Panc1 (cell line): ENCODE data around the gene PAFAH1B2.
"Not testable (repeated sequence)": the region's sequence is repeated elsewhere in the genome, so short reads cannot be mapped to it uniquely, and the experiment has no call there.

Source experiments
- POLR2AphosphoS5 ChIP-seq: IDR thresholded peaks from 2 replicates; pipeline ENCODE4 v1.6.1; 2012; ENCODE audit warnings: mild to moderate bottlenecking, low read depth, low read length, moderate library complexity
- SIN3A ChIP-seq: IDR thresholded peaks from 2 replicates; pipeline ENCODE4 v1.6.1; 2012; ENCODE audit warnings: low read depth, mild to moderate bottlenecking, low read length, moderate library complexity, borderline replicate concordance; ENCODE audit not compliant: insufficient read depth
- TCF7L2 ChIP-seq: IDR thresholded peaks from 2 replicates; pipeline ENCODE4 v1.6.1; 2011; ENCODE audit warnings: mild to moderate bottlenecking, low read depth, low read length, inconsistent platforms
- TF ChIP-seq, protein P1 (sequence below): fragments of 450-650 bp; IDR thresholded peaks from 2 replicates; pipeline ENCODE4 v1.5.1; 2017; ENCODE audit warnings: mild to moderate bottlenecking

GRCh38 chr11:117130396-117130795 lies 13.7 kb upstream of the PAFAH1B2 start:
- not testable (repeated sequence) for TF ChIP-seq POLR2AphosphoS5, SIN3A, TCF7L2
- TF ChIP-seq, protein P1, sequence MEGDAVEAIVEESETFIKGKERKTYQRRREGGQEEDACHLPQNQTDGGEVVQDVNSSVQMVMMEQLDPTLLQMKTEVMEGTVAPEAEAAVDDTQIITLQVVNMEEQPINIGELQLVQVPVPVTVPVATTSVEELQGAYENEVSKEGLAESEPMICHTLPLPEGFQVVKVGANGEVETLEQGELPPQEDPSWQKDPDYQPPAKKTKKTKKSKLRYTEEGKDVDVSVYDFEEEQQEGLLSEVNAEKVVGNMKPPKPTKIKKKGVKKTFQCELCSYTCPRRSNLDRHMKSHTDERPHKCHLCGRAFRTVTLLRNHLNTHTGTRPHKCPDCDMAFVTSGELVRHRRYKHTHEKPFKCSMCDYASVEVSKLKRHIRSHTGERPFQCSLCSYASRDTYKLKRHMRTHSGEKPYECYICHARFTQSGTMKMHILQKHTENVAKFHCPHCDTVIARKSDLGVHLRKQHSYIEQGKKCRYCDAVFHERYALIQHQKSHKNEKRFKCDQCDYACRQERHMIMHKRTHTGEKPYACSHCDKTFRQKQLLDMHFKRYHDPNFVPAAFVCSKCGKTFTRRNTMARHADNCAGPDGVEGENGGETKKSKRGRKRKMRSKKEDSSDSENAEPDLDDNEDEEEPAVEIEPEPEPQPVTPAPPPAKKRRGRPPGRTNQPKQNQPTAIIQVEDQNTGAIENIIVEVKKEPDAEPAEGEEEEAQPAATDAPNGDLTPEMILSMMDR: not testable (repeated sequence)
